Rectal smooth muscle tissue (tissue), 1 donor: ENCODE measurements around the gene RTTN.

ENCODE experiments used
- H3K27ac ChIP-seq: one replicate; pipeline ENCODE4 v1.7.0; 2013; ENCODE audit warnings: low read depth, low read length, inconsistent platforms
- H3K27me3 ChIP-seq: one replicate; pipeline ENCODE4 v1.7.0; 2013; ENCODE audit warnings: low read length; ENCODE audit not compliant: control insufficient read depth, insufficient read depth
- H3K36me3 ChIP-seq: one replicate; pipeline ENCODE4 v1.7.0; 2013; ENCODE audit warnings: low read length; ENCODE audit not compliant: control insufficient read depth, insufficient read depth
- H3K4me1 ChIP-seq: one replicate; pipeline ENCODE4 v1.7.0; 2013; ENCODE audit warnings: low read length; ENCODE audit not compliant: control insufficient read depth, insufficient read depth
- H3K4me3 ChIP-seq: one replicate; pipeline ENCODE4 v1.7.0; 2013; ENCODE audit warnings: low read length
- H3K9ac ChIP-seq: one replicate; pipeline ENCODE4 v1.7.0; 2013; ENCODE audit warnings: low read length

The RTTN gene

GRCh38 chr18:70058916-70059315 is 146.6 kb downstream of the RTTN start:
- Histone ChIP-seq H3K4me3 (no peak overlapping the region), H3K9ac (no peak overlapping the region), H3K36me3 (no peaks in the 10 kb centered on the region), H3K27ac (no peak overlapping the region), H3K4me1 (no peaks in the 10 kb centered on the region), H3K27me3 (no peaks in the 10 kb centered on the region)

GRCh38 chr18:70047931-70048603 is 157.4 kb downstream of the RTTN start:
- no peak overlapping the region for H3K9ac ChIP-seq
- H3K27ac ChIP-seq: no peak overlapping the region
- H3K4me1 ChIP-seq: no peaks in the 10 kb centered on the region
- H3K36me3 ChIP-seq: peaks cover 2% of the 10 kb centered on the region
- no peak overlapping the region for H3K4me3 ChIP-seq
- no peaks in the 10 kb centered on the region for H3K27me3 ChIP-seq

GRCh38 chr18:70046796-70047195 is 158.7 kb downstream of the RTTN start:
- Histone ChIP-seq H3K4me3 (no peak overlapping the region), H3K27me3 (no peaks in the 10 kb centered on the region), H3K27ac (no peak overlapping the region), H3K36me3 (peaks cover 4% of the 10 kb centered on the region), H3K9ac (no peak overlapping the region), H3K4me1 (no peaks in the 10 kb centered on the region)

- no peak overlapping the region for H3K27ac ChIP-seq
- no peak overlapping the region for H3K9ac ChIP-seq
- peaks cover 4% of the 10 kb centered on the region for H3K36me3 ChIP-seq
- no peaks in the 10 kb centered on the region for H3K4me1 ChIP-seq
- H3K4me3 ChIP-seq: no peak overlapping the region
- no peaks in the 10 kb centered on the region for H3K27me3 ChIP-seq
Measured at GRCh38 chr18:70046207-70046606, 159.3 kb downstream of the RTTN start.

GRCh38 chr18:70044632-70045031 is 160.9 kb downstream of the RTTN start:
- H3K4me1 ChIP-seq: no peaks in the 10 kb centered on the region
- no peak overlapping the region for H3K27ac ChIP-seq
- no peaks in the 10 kb centered on the region for H3K27me3 ChIP-seq
- peaks cover 2% of the 10 kb centered on the region for H3K36me3 ChIP-seq
- H3K9ac ChIP-seq: no peak overlapping the region
- H3K4me3 ChIP-seq: no peak overlapping the region

GRCh38 chr18:70041459-70042050 is 163.9 kb downstream of the RTTN start:
- peaks cover 2% of the 10 kb centered on the region for H3K36me3 ChIP-seq
- H3K4me1 ChIP-seq: no peaks in the 10 kb centered on the region
- no peak overlapping the region for H3K27ac ChIP-seq
- no peak overlapping the region for H3K9ac ChIP-seq
- H3K4me3 ChIP-seq: no peak overlapping the region
- no peaks in the 10 kb centered on the region for H3K27me3 ChIP-seq

- Histone ChIP-seq H3K4me3 (no peak overlapping the region), H3K4me1 (no peaks in the 10 kb centered on the region), H3K9ac (no peak overlapping the region), H3K27me3 (no peaks in the 10 kb centered on the region), H3K36me3 (peaks cover 2% of the 10 kb centered on the region), H3K27ac (no peak overlapping the region)
Measured at GRCh38 chr18:70039186-70039585, 166.3 kb downstream of the RTTN start.

GRCh38 chr18:70037431-70038061 is 167.9 kb downstream of the RTTN start:
- Histone ChIP-seq H3K27me3 (no peaks in the 10 kb centered on the region), H3K4me1 (no peaks in the 10 kb centered on the region), H3K36me3 (no peaks in the 10 kb centered on the region), H3K4me3 (no peak overlapping the region), H3K9ac (no peak overlapping the region), H3K27ac (no peak overlapping the region)

- Histone ChIP-seq H3K27me3 (no peaks in the 10 kb centered on the region), H3K27ac (no peak overlapping the region), H3K36me3 (no peaks in the 10 kb centered on the region), H3K4me1 (no peaks in the 10 kb centered on the region), H3K4me3 (no peak overlapping the region), H3K9ac (no peak overlapping the region)
Measured at GRCh38 chr18:70036771-70037347, 168.6 kb downstream of the RTTN start.

GRCh38 chr18:70036168-70036567 is 169.3 kb downstream of the RTTN start:
- H3K27ac ChIP-seq: no peak overlapping the region

GRCh38 chr18:70031221-70031620 is 174.3 kb downstream of the RTTN start:
- H3K4me1 ChIP-seq: no peaks in the 10 kb centered on the region
- no peak overlapping the region for H3K4me3 ChIP-seq
- no peak overlapping the region for H3K27ac ChIP-seq
- peaks cover 3% of the 10 kb centered on the region for H3K36me3 ChIP-seq
- no peak overlapping the region for H3K9ac ChIP-seq
- no peaks in the 10 kb centered on the region for H3K27me3 ChIP-seq

More at GRCh38 chr18:70036168-70036567, 169.3 kb downstream of the RTTN start:
- Histone ChIP-seq H3K4me3 (no peak overlapping the region), H3K36me3 (no peaks in the 10 kb centered on the region), H3K4me1 (no peaks in the 10 kb centered on the region), H3K9ac (no peak overlapping the region), H3K27me3 (no peaks in the 10 kb centered on the region)

- no peaks in the 10 kb centered on the region for H3K4me1 ChIP-seq
- H3K9ac ChIP-seq: no peak overlapping the region
- H3K27ac ChIP-seq: no peak overlapping the region
- H3K27me3 ChIP-seq: no peaks in the 10 kb centered on the region
- H3K36me3 ChIP-seq: peaks cover 3% of the 10 kb centered on the region
- no peak overlapping the region for H3K4me3 ChIP-seq
Measured at GRCh38 chr18:70030728-70031127, 174.8 kb downstream of the RTTN start.
